Measurements from ENCODE around the gene CTDSPL.

The CTDSPL gene

GRCh38 chr3:37863949-37864822 lies 2.5 kb downstream of the CTDSPL start:
- Histone ChIP-seq H3K36me3 (ENCODE audit: control insufficient read depth, insufficient read depth, low read length) (no peaks in the 10 kb centered on the region), H3K9me3 (ENCODE audit: control insufficient read depth, low read length) (no peaks in the 10 kb centered on the region), H3K4me3 (ENCODE audit: insufficient read depth, low read depth, low read length, poor library complexity, severe bottlenecking) (no peak overlapping the region), H3K27me3 (replicated peaks; ENCODE audit: control insufficient read depth, insufficient read depth, low read length, poor library complexity, severe bottlenecking) (peaks cover 3% of the 10 kb centered on the region), H3K4me1 (ENCODE audit: control insufficient read depth, insufficient read depth, low read length, poor library complexity, severe bottlenecking) (peaks cover 17% of the 10 kb centered on the region), H3K27ac (ENCODE audit: insufficient read depth, low read length, poor library complexity, severe bottlenecking) (no peak overlapping the region)
- no peak for DNase-seq

DNA sequence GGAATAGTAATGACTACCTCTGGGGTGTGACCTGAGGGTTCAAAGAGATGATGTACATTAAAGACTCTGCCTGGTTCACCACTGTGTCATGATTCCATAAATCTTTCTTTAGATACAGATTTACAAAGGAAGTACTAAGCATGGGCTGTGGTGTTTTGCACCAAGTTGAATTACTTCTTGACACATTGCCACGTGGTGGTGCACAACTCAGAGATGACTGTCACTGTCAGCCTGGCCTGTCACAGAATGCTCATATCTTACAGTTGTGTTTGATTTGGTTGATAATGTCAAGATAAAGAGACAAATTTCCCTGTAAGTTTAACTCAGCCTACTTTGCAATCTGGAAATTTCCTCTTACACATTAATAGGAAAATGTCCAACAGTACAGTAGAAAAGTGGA lies 3.2 kb downstream of the CTDSPL start:
- Histone ChIP-seq H3K27ac (ENCODE audit: insufficient read depth, low read length, poor library complexity, severe bottlenecking) (no peak overlapping the region), H3K4me1 (ENCODE audit: control insufficient read depth, insufficient read depth, low read length, poor library complexity, severe bottlenecking) (peaks cover 11% of the 10 kb centered on the region), H3K4me3 (ENCODE audit: insufficient read depth, low read depth, low read length, poor library complexity, severe bottlenecking) (no peak overlapping the region), H3K36me3 (ENCODE audit: control insufficient read depth, insufficient read depth, low read length) (no peaks in the 10 kb centered on the region), H3K9me3 (ENCODE audit: control insufficient read depth, low read length) (no peaks in the 10 kb centered on the region), H3K27me3 (replicated peaks; ENCODE audit: control insufficient read depth, insufficient read depth, low read length, poor library complexity, severe bottlenecking) (peaks cover 3% of the 10 kb centered on the region)
- no peak for DNase-seq

DNA sequence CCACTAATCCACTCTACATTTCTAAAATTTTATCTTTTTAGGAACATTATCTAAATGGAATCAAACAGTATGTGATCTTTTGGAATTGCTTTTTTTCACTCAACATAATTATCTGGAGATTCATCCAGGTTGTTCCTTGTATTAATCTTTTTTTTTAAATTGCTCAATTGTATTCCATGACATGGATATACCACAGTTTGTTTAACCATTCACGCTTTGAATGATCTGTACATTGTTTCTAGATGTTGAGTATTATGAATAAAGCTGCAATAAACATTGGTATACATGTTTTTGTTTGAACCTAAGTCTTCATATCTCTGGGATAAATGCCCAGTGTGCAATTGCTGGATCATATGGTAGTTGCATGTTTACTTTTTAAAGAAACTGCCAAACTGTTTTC lies 5.5 kb downstream of the CTDSPL start:
- no peak for DNase-seq
- Histone ChIP-seq H3K27ac (ENCODE audit: insufficient read depth, low read length, poor library complexity, severe bottlenecking) (no peak overlapping the region), H3K4me1 (ENCODE audit: control insufficient read depth, insufficient read depth, low read length, poor library complexity, severe bottlenecking) (no peaks in the 10 kb centered on the region), H3K4me3 (ENCODE audit: insufficient read depth, low read depth, low read length, poor library complexity, severe bottlenecking) (no peak overlapping the region), H3K27me3 (replicated peaks; ENCODE audit: control insufficient read depth, insufficient read depth, low read length, poor library complexity, severe bottlenecking) (peaks cover 3% of the 10 kb centered on the region), H3K36me3 (ENCODE audit: control insufficient read depth, insufficient read depth, low read length) (no peaks in the 10 kb centered on the region), H3K9me3 (ENCODE audit: control insufficient read depth, low read length) (no peaks in the 10 kb centered on the region)

GRCh38 chr3:37871858-37872257 lies 10.2 kb downstream of the CTDSPL start:
- Histone ChIP-seq H3K27ac (ENCODE audit: insufficient read depth, low read length, poor library complexity, severe bottlenecking) (no peak overlapping the region), H3K4me3 (ENCODE audit: insufficient read depth, low read depth, low read length, poor library complexity, severe bottlenecking) (no peak overlapping the region), H3K4me1 (ENCODE audit: control insufficient read depth, insufficient read depth, low read length, poor library complexity, severe bottlenecking) (no peaks in the 10 kb centered on the region), H3K27me3 (replicated peaks; ENCODE audit: control insufficient read depth, insufficient read depth, low read length, poor library complexity, severe bottlenecking) (no peaks in the 10 kb centered on the region), H3K36me3 (ENCODE audit: control insufficient read depth, insufficient read depth, low read length) (no peaks in the 10 kb centered on the region), H3K9me3 (ENCODE audit: control insufficient read depth, low read length) (no peaks in the 10 kb centered on the region)
- DNase-seq: no peak

DNA sequence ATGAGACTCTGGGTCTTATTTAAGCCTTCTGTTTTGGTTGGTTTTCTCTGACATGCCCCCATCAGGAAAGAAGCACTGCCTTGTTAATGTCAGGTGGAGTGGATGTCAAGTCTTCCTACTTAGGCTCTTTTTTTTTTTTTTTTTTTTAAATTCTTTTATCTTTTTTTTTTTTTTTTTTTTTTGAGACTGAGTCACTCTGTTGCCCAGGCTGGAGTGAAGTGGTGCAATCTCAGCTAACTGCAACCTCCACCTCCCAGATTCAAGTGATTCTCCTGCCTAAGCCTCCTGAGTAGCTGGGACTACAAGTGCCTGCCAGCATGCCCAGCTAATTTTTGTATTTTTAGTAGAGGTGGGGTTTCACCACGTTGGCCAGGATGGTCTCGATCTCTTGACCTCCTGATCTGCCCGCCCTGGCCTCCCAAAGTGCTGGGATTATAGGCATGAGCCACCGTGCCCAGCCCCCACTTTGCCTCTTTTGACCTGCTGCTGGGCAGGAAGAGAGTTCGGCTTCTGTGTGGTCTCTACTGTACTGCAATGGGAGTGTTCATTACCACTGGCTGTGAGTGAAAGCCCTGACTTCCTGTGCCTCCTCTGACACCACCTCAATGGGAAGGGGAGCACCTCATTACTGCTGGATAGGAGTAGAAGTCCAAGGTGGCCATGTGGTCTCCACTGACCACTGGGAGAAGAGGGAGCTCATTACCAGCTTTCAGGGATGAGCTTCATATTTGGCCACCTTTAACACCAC lies 10.9 kb downstream of the CTDSPL start:
- no peaks in the 10 kb centered on the region for H3K9me3 ChIP-seq (ENCODE audit: control insufficient read depth, low read length)
- no peak overlapping the region for H3K27ac ChIP-seq (ENCODE audit: insufficient read depth, low read length, poor library complexity, severe bottlenecking)
- no peak overlapping the region for H3K4me3 ChIP-seq (ENCODE audit: insufficient read depth, low read depth, low read length, poor library complexity, severe bottlenecking)
- no peaks in the 10 kb centered on the region for H3K4me1 ChIP-seq (ENCODE audit: control insufficient read depth, insufficient read depth, low read length, poor library complexity, severe bottlenecking)
- no peaks in the 10 kb centered on the region for H3K27me3 ChIP-seq (replicated peaks; ENCODE audit: control insufficient read depth, insufficient read depth, low read length, poor library complexity, severe bottlenecking)
- no peak for DNase-seq
- H3K36me3 ChIP-seq (ENCODE audit: control insufficient read depth, insufficient read depth, low read length): no peaks in the 10 kb centered on the region

GRCh38 chr3:37876279-37876678 lies 14.6 kb downstream of the CTDSPL start:
- no peaks in the 10 kb centered on the region for H3K36me3 ChIP-seq (ENCODE audit: control insufficient read depth, insufficient read depth, low read length)
- H3K9me3 ChIP-seq (ENCODE audit: control insufficient read depth, low read length): no peaks in the 10 kb centered on the region
- no peaks in the 10 kb centered on the region for H3K27me3 ChIP-seq (replicated peaks; ENCODE audit: control insufficient read depth, insufficient read depth, low read length, poor library complexity, severe bottlenecking)
- no peak overlapping the region for H3K4me3 ChIP-seq (ENCODE audit: insufficient read depth, low read depth, low read length, poor library complexity, severe bottlenecking)
- no peak overlapping the region for H3K27ac ChIP-seq (ENCODE audit: insufficient read depth, low read length, poor library complexity, severe bottlenecking)
- no peak for DNase-seq
- H3K4me1 ChIP-seq (ENCODE audit: control insufficient read depth, insufficient read depth, low read length, poor library complexity, severe bottlenecking): no peaks in the 10 kb centered on the region

DNA sequence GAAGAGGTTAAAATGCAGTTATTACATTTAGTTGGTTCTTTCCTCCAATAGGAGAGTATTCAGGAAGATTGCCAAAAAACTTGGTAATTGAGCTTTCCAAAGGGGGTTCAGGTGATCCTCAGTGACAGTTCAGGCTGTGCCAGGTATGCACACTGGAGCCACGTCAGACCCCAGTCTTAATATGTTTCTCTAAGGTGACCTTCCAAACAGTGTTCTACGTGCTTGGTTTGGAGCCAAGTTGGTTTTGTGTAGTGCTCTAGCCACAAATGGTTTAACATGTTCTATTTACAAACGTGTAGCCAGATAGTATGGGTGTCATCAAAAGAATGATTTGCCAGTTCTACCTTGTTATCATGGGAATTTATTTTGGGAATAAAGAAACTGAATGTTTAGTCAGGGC lies 21.0 kb downstream of the CTDSPL start:
- DNase-seq: no peak
- Histone ChIP-seq H3K4me1 (ENCODE audit: control insufficient read depth, insufficient read depth, low read length, poor library complexity, severe bottlenecking) (no peaks in the 10 kb centered on the region), H3K9me3 (ENCODE audit: control insufficient read depth, low read length) (no peaks in the 10 kb centered on the region), H3K27me3 (replicated peaks; ENCODE audit: control insufficient read depth, insufficient read depth, low read length, poor library complexity, severe bottlenecking) (no peaks in the 10 kb centered on the region), H3K36me3 (ENCODE audit: control insufficient read depth, insufficient read depth, low read length) (no peaks in the 10 kb centered on the region), H3K4me3 (ENCODE audit: insufficient read depth, low read depth, low read length, poor library complexity, severe bottlenecking) (no peak overlapping the region), H3K27ac (ENCODE audit: insufficient read depth, low read length, poor library complexity, severe bottlenecking) (no peak overlapping the region)

GRCh38 chr3:37885814-37886213 lies 24.1 kb downstream of the CTDSPL start:
- no peaks in the 10 kb centered on the region for H3K36me3 ChIP-seq (ENCODE audit: control insufficient read depth, insufficient read depth, low read length)
- no peaks in the 10 kb centered on the region for H3K27me3 ChIP-seq (replicated peaks; ENCODE audit: control insufficient read depth, insufficient read depth, low read length, poor library complexity, severe bottlenecking)
- H3K4me1 ChIP-seq (ENCODE audit: control insufficient read depth, insufficient read depth, low read length, poor library complexity, severe bottlenecking): no peaks in the 10 kb centered on the region
- no peak overlapping the region for H3K4me3 ChIP-seq (ENCODE audit: insufficient read depth, low read depth, low read length, poor library complexity, severe bottlenecking)
- no peaks in the 10 kb centered on the region for H3K9me3 ChIP-seq (ENCODE audit: control insufficient read depth, low read length)
- no peak for DNase-seq
- no peak overlapping the region for H3K27ac ChIP-seq (ENCODE audit: insufficient read depth, low read length, poor library complexity, severe bottlenecking)

GRCh38 chr3:37886395-37886794 lies 24.7 kb downstream of the CTDSPL start:
- no peak overlapping the region for H3K27ac ChIP-seq (ENCODE audit: insufficient read depth, low read length, poor library complexity, severe bottlenecking)
- no peak overlapping the region for H3K4me3 ChIP-seq (ENCODE audit: insufficient read depth, low read depth, low read length, poor library complexity, severe bottlenecking)
- H3K27me3 ChIP-seq (replicated peaks; ENCODE audit: control insufficient read depth, insufficient read depth, low read length, poor library complexity, severe bottlenecking): no peaks in the 10 kb centered on the region
- no peak for DNase-seq
- H3K36me3 ChIP-seq (ENCODE audit: control insufficient read depth, insufficient read depth, low read length): no peaks in the 10 kb centered on the region
- H3K9me3 ChIP-seq (ENCODE audit: control insufficient read depth, low read length): no peaks in the 10 kb centered on the region
- no peaks in the 10 kb centered on the region for H3K4me1 ChIP-seq (ENCODE audit: control insufficient read depth, insufficient read depth, low read length, poor library complexity, severe bottlenecking)

DNA sequence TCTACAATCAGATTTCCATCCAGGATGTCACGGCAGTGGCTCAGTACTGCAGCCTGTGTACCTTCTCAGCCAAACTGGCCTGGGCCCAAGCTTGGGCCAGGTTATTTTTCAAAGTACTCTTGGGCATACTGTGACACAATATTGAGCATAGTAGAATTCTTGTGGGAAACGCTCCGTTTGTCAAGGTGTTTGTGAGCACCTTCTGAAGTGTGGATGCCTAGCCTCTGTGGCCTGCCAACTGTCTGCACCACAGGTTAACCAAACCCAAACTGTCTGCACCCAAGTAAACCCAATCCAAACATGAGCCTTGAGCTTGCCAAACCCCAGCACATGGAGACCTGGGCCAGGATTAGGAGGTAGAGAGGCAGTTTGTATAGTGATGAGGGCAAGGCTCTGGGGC lies 25.4 kb downstream of the CTDSPL start:
- Histone ChIP-seq H3K27ac (ENCODE audit: insufficient read depth, low read length, poor library complexity, severe bottlenecking) (no peak overlapping the region), H3K4me3 (ENCODE audit: insufficient read depth, low read depth, low read length, poor library complexity, severe bottlenecking) (no peak overlapping the region), H3K9me3 (ENCODE audit: control insufficient read depth, low read length) (no peaks in the 10 kb centered on the region), H3K27me3 (replicated peaks; ENCODE audit: control insufficient read depth, insufficient read depth, low read length, poor library complexity, severe bottlenecking) (no peaks in the 10 kb centered on the region), H3K36me3 (ENCODE audit: control insufficient read depth, insufficient read depth, low read length) (no peaks in the 10 kb centered on the region), H3K4me1 (ENCODE audit: control insufficient read depth, insufficient read depth, low read length, poor library complexity, severe bottlenecking) (no peaks in the 10 kb centered on the region)
- no peak for DNase-seq

Measured in effector memory CD4-positive, alpha-beta T cell (primary cell).